Iris pigment epithelial cell (primary cell): ENCODE results near the gene NQO2.
"Not testable (repeated sequence)": the region's sequence is repeated elsewhere in the genome, so short reads cannot be mapped to it uniquely, and the experiment has no call there.

ENCODE experiments used
- DNase-seq: peaks from one replicate; pipeline ENCODE4 v3.0.0-alpha.2; 2011; ENCODE audit warnings: low read depth

The NQO2 gene

GRCh38 chr6:2970034-2970685 is 29.5 kb upstream of the NQO2 start:
- DNase-seq: no peak

- peak; percentile 61 for DNase-seq
Observed at GRCh38 chr6:2970753-2971419, 28.8 kb upstream of the NQO2 start.

- DNase-seq: peak; percentile 72
Observed at GRCh38 chr6:2971420-2972218, 28.1 kb upstream of the NQO2 start, which contains the start of gene SERPINB6. Gene SERPINB6, minus strand, starts transcription at chr6:2971567. Its CDS starts 12,235 bp downstream, at chr6:2959332.

- DNase-seq: not testable (repeated sequence)
Observed at GRCh38 chr6:2972219-2972487, 27.5 kb upstream of the NQO2 start.

- not testable (repeated sequence) for DNase-seq
Observed at GRCh38 chr6:2972685-2973084, 27.0 kb upstream of the NQO2 start.

GRCh38 chr6:2973180-2973579 is 26.5 kb upstream of the NQO2 start:
- not testable (repeated sequence) for DNase-seq

- no peak for DNase-seq
Observed at GRCh38 chr6:2973676-2974075, 26.0 kb upstream of the NQO2 start.

GRCh38 chr6:2976060-2976459 is 23.6 kb upstream of the NQO2 start:
- no peak for DNase-seq

- DNase-seq: peak; percentile 71
Observed at GRCh38 chr6:2976571-2977085, 23.1 kb upstream of the NQO2 start.

- no peak for DNase-seq
Observed at GRCh38 chr6:2977290-2977689, 22.4 kb upstream of the NQO2 start.

GRCh38 chr6:2977799-2978590 is 21.7 kb upstream of the NQO2 start:
- no peak for DNase-seq

GRCh38 chr6:2978923-2979322 is 20.8 kb upstream of the NQO2 start:
- no peak for DNase-seq

- no peak for DNase-seq
Observed at GRCh38 chr6:2979819-2980464, 19.8 kb upstream of the NQO2 start.

- DNase-seq: no peak
Observed at GRCh38 chr6:2980465-2980855, 19.2 kb upstream of the NQO2 start.

GRCh38 chr6:2982426-2983117 is 17.1 kb upstream of the NQO2 start:
- no peak for DNase-seq

- no peak for DNase-seq
Observed at GRCh38 chr6:2984738-2985406, 14.8 kb upstream of the NQO2 start.

GRCh38 chr6:2986722-2987221 is 12.9 kb upstream of the NQO2 start:
- DNase-seq: peak; percentile 47

- no peak for DNase-seq
Observed at GRCh38 chr6:2988094-2988425, 11.6 kb upstream of the NQO2 start.

GRCh38 chr6:2988426-2989331 is 11.0 kb upstream of the NQO2 start:
- DNase-seq: peak; percentile 91
